ENCODE measurements around the gene UBE2R2. TPM values are rescaled to one million over a fixed set of nuclear protein-coding genes. Genes with fewer than 3 reads are reported as not detected.
A peak's percentile ranks its signal among the peaks of the same experiment; 100 is the strongest.
"Not testable (repeated sequence)": the region's sequence is repeated elsewhere in the genome, so short reads cannot be mapped to it uniquely, and the experiment has no call there.

The UBE2R2 gene
- total and polyA plus RNA-seq, 8 donors = 13.3 to 44.8 (median 34.6) TPM

GRCh38 chr9:33861917-33862453, 45.0 kb downstream of the UBE2R2 start:
- Histone ChIP-seq H3K9me3 (no peaks in the 10 kb centered on the region), H3K4me1 (peaks cover 0 to 18% (median 14%) of the 10 kb centered on the region in 3 donors), H3K27me3 (no peaks in the 10 kb centered on the region), H3K36me3 (no peaks in the 10 kb centered on the region), H3K4me3 (no peak overlapping the region), H3K27ac (no peak overlapping the region)
- no peak for TF ChIP-seq CTCF (IDR thresholded peaks at IDR 0.05)
- DNase-seq = no peak
- 88% methylated on average over 10 of the region's 10 CpGs for WGBS, 2 donors
- ATAC-seq = no peak
- intact Hi-C loops (cut with DNase I) = no loop called here
- no peak for FAIRE-seq

GRCh38 chr9:33863027-33863426, 46.1 kb downstream of the UBE2R2 start:
- FAIRE-seq; H3K27ac ChIP-seq; ATAC-seq; DNase-seq; H3K4me3 ChIP-seq; H3K9me3 ChIP-seq; H3K36me3 ChIP-seq; intact Hi-C loops (cut with DNase I); H3K27me3 ChIP-seq: not testable (repeated sequence)
- peaks cover 6 to 21% (median 18%) of the 10 kb centered on the region in 3 donors for H3K4me1 ChIP-seq
- 96 to 98% methylated on average over 7 to 8 of the region's 8 CpGs for WGBS, 2 donors

GRCh38 chr9:33867747-33868439, 50.9 kb downstream of the UBE2R2 start:
- Histone ChIP-seq H3K36me3 (no peaks in the 10 kb centered on the region), H3K4me3 (no peak overlapping the region), H3K4me1 (peaks cover 10 to 34% (median 23%) of the 10 kb centered on the region in 3 donors), H3K27ac (peak overlapping the region in 2 of 4 donors; percentile 24 to 48), H3K9me3 (no peaks in the 10 kb centered on the region), H3K27me3 (no peaks in the 10 kb centered on the region)
- ATAC-seq = peak; percentile 26 to 68 (median 55)
- 49 to 50% methylated on average over 11 of the region's 11 CpGs for WGBS, 2 donors
- no peak for DNase-seq
- intact Hi-C loops (cut with DNase I) = no loop called here
- FAIRE-seq = no peak
- no peak for TF ChIP-seq CTCF (IDR thresholded peaks at IDR 0.05)

- intact Hi-C loops (cut with DNase I) = no loop called here
- Histone ChIP-seq H3K27me3 (no peaks in the 10 kb centered on the region), H3K4me3 (no peak overlapping the region), H3K36me3 (no peaks in the 10 kb centered on the region), H3K9me3 (no peaks in the 10 kb centered on the region), H3K4me1 (peaks cover 10 to 34% (median 23%) of the 10 kb centered on the region in 3 donors), H3K27ac (peak overlapping the region in 2 of 4 donors; percentile 24 to 48)
- DNase-seq (no peak), ATAC-seq (peak; percentile 67 to 76 (median 72)), FAIRE-seq (no peak)
- TF ChIP-seq CTCF (IDR thresholded peaks at IDR 0.05) = no peak
- WGBS, 2 donors = 18 to 21% methylated on average over 3 of the region's 3 CpGs
Observed at GRCh38 chr9:33868440-33868973, 51.5 kb downstream of the UBE2R2 start.

GRCh38 chr9:33869243-33869642, 52.3 kb downstream of the UBE2R2 start:
- DNase-seq; H3K9me3 ChIP-seq; H3K36me3 ChIP-seq; intact Hi-C loops (cut with DNase I); H3K27ac ChIP-seq; FAIRE-seq; H3K4me3 ChIP-seq; ATAC-seq; H3K27me3 ChIP-seq: not testable (repeated sequence)
- H3K4me1 ChIP-seq = peaks cover 10 to 34% (median 23%) of the 10 kb centered on the region in 3 donors
- 92 to 95% methylated on average over 4 of the region's 4 CpGs for WGBS, 2 donors
